ENCODE data around the gene RIMBP2.

DNA sequence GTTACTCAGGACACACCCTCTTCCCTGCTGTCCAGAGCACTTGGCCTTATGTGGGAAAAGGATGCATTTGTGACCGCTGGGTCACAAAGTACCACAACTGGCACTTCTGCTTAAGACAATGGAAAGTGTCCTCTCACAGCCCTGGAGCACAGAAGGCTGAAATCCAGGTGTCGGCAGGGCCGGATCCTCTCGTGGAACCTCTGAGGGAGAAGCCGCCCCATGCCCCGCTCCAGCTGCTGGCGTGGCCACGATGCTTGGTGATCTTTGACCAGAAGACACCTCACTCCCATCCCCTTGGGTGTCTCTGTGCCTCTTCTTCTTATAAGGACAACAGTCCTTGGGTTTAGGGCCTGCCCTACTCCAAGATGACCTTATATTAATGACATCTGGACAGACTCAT lies 221.4 kb downstream of the RIMBP2 start:
- TF ChIP-seq, protein P1, sequence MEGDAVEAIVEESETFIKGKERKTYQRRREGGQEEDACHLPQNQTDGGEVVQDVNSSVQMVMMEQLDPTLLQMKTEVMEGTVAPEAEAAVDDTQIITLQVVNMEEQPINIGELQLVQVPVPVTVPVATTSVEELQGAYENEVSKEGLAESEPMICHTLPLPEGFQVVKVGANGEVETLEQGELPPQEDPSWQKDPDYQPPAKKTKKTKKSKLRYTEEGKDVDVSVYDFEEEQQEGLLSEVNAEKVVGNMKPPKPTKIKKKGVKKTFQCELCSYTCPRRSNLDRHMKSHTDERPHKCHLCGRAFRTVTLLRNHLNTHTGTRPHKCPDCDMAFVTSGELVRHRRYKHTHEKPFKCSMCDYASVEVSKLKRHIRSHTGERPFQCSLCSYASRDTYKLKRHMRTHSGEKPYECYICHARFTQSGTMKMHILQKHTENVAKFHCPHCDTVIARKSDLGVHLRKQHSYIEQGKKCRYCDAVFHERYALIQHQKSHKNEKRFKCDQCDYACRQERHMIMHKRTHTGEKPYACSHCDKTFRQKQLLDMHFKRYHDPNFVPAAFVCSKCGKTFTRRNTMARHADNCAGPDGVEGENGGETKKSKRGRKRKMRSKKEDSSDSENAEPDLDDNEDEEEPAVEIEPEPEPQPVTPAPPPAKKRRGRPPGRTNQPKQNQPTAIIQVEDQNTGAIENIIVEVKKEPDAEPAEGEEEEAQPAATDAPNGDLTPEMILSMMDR (conservative IDR thresholded peaks at IDR 0.05 in 1 of 2, IDR thresholded peaks at IDR 0.05 in 1 of 2; ENCODE audit: extremely low read depth in 1 of 2, insufficient read depth in 1 of 2, low read depth in 1 of 2, low read length in 2 of 2): no peak
- no peak for TF ChIP-seq EZH2 (IDR thresholded peaks at IDR 0.05; ENCODE audit: borderline replicate concordance, low read length)
